Measurements from ENCODE around the gene PDGFA.
"Not testable (repeated sequence)": the region's sequence is repeated elsewhere in the genome, so short reads cannot be mapped to it uniquely, and the experiment has no call there.

Gene PDGFA

DNA sequence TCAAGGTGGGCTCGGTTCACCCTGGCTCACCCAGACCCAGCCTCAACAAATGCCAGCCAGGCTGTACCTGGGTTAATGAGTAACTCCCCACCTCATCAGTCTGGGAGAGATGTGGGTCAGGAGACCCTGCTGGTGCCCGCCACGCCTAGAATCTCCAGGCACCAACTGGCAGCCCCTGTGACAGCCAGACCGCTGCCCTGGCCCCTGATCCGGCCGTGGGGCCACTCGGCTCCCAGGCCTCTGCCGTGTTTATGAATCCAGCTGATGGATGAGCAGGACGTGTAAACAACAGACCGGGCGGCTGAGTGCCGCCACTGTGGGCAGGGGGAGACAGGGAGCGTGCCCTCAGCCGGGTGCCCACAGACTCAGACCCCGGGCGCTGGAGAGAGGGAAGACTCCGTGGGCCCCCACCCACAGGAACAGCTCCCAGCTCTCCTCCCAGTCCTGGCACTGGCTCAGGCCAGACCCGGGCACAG lies 34.0 kb upstream of the PDGFA start:
- Histone ChIP-seq H3K9me3 (no peaks in the 10 kb centered on the region), H3K36me3 (no peaks in the 10 kb centered on the region), H3K27ac (no peak overlapping the region), H3K27me3 (no peaks in the 10 kb centered on the region), H3K4me3 (ENCODE audit: low read depth in 1 of 2, low read length in 1 of 2) (no peak overlapping the region), H3K4me1 (ENCODE audit: control insufficient read depth in 1 of 2, insufficient read depth in 1 of 2, low read depth in 1 of 2, low read length in 1 of 2) (no peaks in the 10 kb centered on the region)
- TF ChIP-seq, protein P1, sequence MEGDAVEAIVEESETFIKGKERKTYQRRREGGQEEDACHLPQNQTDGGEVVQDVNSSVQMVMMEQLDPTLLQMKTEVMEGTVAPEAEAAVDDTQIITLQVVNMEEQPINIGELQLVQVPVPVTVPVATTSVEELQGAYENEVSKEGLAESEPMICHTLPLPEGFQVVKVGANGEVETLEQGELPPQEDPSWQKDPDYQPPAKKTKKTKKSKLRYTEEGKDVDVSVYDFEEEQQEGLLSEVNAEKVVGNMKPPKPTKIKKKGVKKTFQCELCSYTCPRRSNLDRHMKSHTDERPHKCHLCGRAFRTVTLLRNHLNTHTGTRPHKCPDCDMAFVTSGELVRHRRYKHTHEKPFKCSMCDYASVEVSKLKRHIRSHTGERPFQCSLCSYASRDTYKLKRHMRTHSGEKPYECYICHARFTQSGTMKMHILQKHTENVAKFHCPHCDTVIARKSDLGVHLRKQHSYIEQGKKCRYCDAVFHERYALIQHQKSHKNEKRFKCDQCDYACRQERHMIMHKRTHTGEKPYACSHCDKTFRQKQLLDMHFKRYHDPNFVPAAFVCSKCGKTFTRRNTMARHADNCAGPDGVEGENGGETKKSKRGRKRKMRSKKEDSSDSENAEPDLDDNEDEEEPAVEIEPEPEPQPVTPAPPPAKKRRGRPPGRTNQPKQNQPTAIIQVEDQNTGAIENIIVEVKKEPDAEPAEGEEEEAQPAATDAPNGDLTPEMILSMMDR (IDR thresholded peaks at IDR 0.05): no peak

GRCh38 chr7:552868-553635 lies 33.4 kb upstream of the PDGFA start:
- H3K36me3 ChIP-seq: no peaks in the 10 kb centered on the region
- TF ChIP-seq, protein P1 (IDR thresholded peaks at IDR 0.05): no peak
- H3K4me1 ChIP-seq (ENCODE audit: control insufficient read depth in 1 of 2, insufficient read depth in 1 of 2, low read depth in 1 of 2, low read length in 1 of 2): no peaks in the 10 kb centered on the region
- H3K27me3 ChIP-seq: no peaks in the 10 kb centered on the region
- no peaks in the 10 kb centered on the region for H3K9me3 ChIP-seq
- no peak overlapping the region for H3K4me3 ChIP-seq (ENCODE audit: low read depth in 1 of 2, low read length in 1 of 2)
- H3K27ac ChIP-seq: no peak overlapping the region

- H3K4me3 ChIP-seq (ENCODE audit: low read depth in 1 of 2, low read length in 1 of 2); H3K36me3 ChIP-seq; H3K27me3 ChIP-seq; H3K4me1 ChIP-seq (ENCODE audit: control insufficient read depth in 1 of 2, insufficient read depth in 1 of 2, low read depth in 1 of 2, low read length in 1 of 2); H3K27ac ChIP-seq; H3K9me3 ChIP-seq: not testable (repeated sequence)
Observed at GRCh38 chr7:552151-552867, 32.7 kb upstream of the PDGFA start.

- not testable (repeated sequence) for H3K27me3 ChIP-seq; H3K9me3 ChIP-seq; H3K4me3 ChIP-seq (ENCODE audit: low read depth in 1 of 2, low read length in 1 of 2); H3K4me1 ChIP-seq (ENCODE audit: control insufficient read depth in 1 of 2, insufficient read depth in 1 of 2, low read depth in 1 of 2, low read length in 1 of 2); H3K36me3 ChIP-seq; H3K27ac ChIP-seq
Observed at GRCh38 chr7:551615-551970, 31.9 kb upstream of the PDGFA start.

GRCh38 chr7:550881-551614 lies 31.4 kb upstream of the PDGFA start:
- H3K4me1 ChIP-seq (ENCODE audit: control insufficient read depth in 1 of 2, insufficient read depth in 1 of 2, low read depth in 1 of 2, low read length in 1 of 2): no peaks in the 10 kb centered on the region
- TF ChIP-seq, protein P1 (IDR thresholded peaks at IDR 0.05): no peak
- H3K27me3 ChIP-seq: no peaks in the 10 kb centered on the region
- H3K9me3 ChIP-seq: no peaks in the 10 kb centered on the region
- H3K4me3 ChIP-seq (ENCODE audit: low read depth in 1 of 2, low read length in 1 of 2): no peak overlapping the region
- no peak overlapping the region for H3K27ac ChIP-seq
- no peaks in the 10 kb centered on the region for H3K36me3 ChIP-seq

GRCh38 chr7:549891-550625 lies 30.4 kb upstream of the PDGFA start:
- Histone ChIP-seq H3K27me3 (no peaks in the 10 kb centered on the region), H3K27ac (no peak overlapping the region), H3K36me3 (no peaks in the 10 kb centered on the region), H3K4me3 (ENCODE audit: low read depth in 1 of 2, low read length in 1 of 2) (no peak overlapping the region), H3K9me3 (no peaks in the 10 kb centered on the region), H3K4me1 (ENCODE audit: control insufficient read depth in 1 of 2, insufficient read depth in 1 of 2, low read depth in 1 of 2, low read length in 1 of 2) (no peaks in the 10 kb centered on the region)
- TF ChIP-seq, protein P1 (IDR thresholded peaks at IDR 0.05): no peak
